Spinal cord (tissue), 10 donors: Measurements from ENCODE around the gene EXOSC1. TPM values are rescaled to one million over a fixed set of nuclear protein-coding genes. Genes with fewer than 3 reads are reported as not detected.
A peak's percentile ranks its signal among the peaks of the same experiment; 100 is the strongest.

ENCODE experiments used
- DNase-seq, 6 donors: peaks; one replicate each; pipeline versions ENCODE4 v3.0.0 to v3.0.0-alpha.2; 2013 to 2015; ENCODE audit warnings: low spot score in 6 of 6, low read depth in 4 of 6
- H3K27ac ChIP-seq: one replicate; pipeline ENCODE4 v1.5.1; 2013; ENCODE audit warnings: low read depth, low read length, control low read depth
- H3K27me3 ChIP-seq: one replicate; pipeline ENCODE4 v1.6.1; 2013; ENCODE audit warnings: low read length; ENCODE audit not compliant: control insufficient read depth, insufficient read depth
- H3K36me3 ChIP-seq: one replicate; pipeline ENCODE4 v1.6.1; 2013; ENCODE audit warnings: low read length; ENCODE audit not compliant: control insufficient read depth, insufficient read depth
- H3K4me1 ChIP-seq: one replicate; pipeline ENCODE4 v1.6.1; 2013; ENCODE audit warnings: low read length; ENCODE audit not compliant: control insufficient read depth, insufficient read depth
- H3K4me3 ChIP-seq: one replicate; pipeline ENCODE4 v1.5.1; 2013; ENCODE audit warnings: low read depth, low read length, control low read depth
- H3K9me3 ChIP-seq: one replicate; pipeline ENCODE4 v1.6.1; 2013; ENCODE audit warnings: low read length; ENCODE audit not compliant: control insufficient read depth, insufficient read depth
- WGBS: methylation state at CpG from one replicate; pipeline ENCODE4 v1.1.5; 2013; ENCODE audit warnings: missing lambda C conversion rate; ENCODE audit not compliant: insufficient coverage; 5-methylcytosine and 5-hydroxymethylcytosine counted together
- polyA plus RNA-seq, 2 donors: library from polyadenylated mRNA; unstranded; fragments of 120-200 nt; gene quantifications; one replicate each; pipeline ENCODE4 v1.2.1, GENCODE V29; 2013; ENCODE audit not compliant: insufficient read length in 2 of 2
- total RNA-seq, 2 donors: library from RNA; depleted of rRNA in 1 of 2; stranded (reverse); fragments of 120-200 nt in 1 of 2; fragments of >200 nt in 1 of 2; gene quantifications; one replicate each; pipeline versions ENCODE4 v1.2.3 to v1.2.4, GENCODE V29; 2013 to 2014
- donor health status: healthy.

The EXOSC1 gene
- total and polyA plus RNA-seq, 4 donors, result 28.8 to 47.9 (median 33.9) TPM

DNA sequence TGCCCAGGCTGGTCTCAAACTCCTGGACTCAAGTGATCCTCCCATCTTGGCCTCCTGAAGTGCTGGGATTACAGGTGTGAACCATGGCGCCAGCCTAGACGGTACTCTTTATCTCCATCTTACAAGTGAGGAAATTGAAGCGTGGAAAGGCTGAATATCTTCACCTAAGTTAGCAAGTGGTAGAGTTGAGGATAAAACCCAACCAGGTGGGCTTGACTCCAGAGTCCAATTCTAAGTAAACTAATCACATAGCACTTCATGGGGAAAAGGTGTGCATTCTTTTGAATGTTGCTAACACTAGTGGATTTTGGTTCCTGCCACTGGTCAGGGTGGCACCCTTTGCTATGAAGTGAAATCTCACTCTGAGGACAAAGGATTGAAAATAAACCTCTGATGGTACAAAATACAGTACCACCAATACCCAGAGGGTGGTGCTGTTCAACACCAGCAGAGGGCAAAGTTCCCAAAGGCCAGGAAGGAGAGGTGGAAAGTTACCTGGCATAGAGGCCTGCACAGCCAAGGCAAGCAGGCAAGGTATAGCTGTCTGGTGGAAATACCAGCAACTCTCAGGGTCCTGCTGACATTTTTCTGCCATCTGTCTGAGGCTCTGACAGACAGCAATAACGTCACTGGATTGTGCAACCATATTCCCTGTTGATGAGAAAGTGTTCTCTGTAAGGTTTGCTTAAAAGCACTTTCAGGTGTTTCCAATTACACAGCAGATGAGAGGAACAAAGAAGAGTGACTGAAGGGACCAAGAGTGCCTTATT is 17.7 kb upstream of the EXOSC1 start:
- Histone ChIP-seq H3K27ac (no peak overlapping the region), H3K4me3 (no peak overlapping the region), H3K27me3 (no peaks in the 10 kb centered on the region), H3K36me3 (peaks cover 83% of the 10 kb centered on the region), H3K4me1 (no peaks in the 10 kb centered on the region), H3K9me3 (no peaks in the 10 kb centered on the region)
- WGBS, result 60% methylated on average over 2 of the region's 4 CpGs
- peak in 5 of 6 donors; percentile 15 to 81 (median 45) for DNase-seq

DNA sequence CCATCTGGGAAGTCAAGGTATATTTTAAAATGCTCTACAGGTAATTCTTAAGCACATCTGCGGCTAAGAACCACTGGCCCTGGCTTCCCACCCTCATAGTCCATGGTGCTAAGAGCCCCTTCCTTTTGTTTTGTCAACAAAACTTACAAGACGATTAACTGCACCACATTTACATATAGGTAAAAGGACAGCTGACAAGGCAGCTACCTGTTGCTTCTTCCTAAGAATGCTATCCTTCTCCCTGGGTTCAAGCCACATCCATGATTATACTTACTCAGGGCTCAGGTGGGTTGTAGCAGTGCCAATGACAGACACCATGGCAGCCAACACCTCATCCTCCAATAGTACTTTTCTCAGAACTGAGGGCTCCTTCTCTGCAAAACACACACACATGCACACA is 16.5 kb upstream of the EXOSC1 start:
- Histone ChIP-seq H3K4me1 (no peaks in the 10 kb centered on the region), H3K27ac (no peak overlapping the region), H3K36me3 (peaks cover 83% of the 10 kb centered on the region), H3K27me3 (no peaks in the 10 kb centered on the region), H3K9me3 (no peaks in the 10 kb centered on the region), H3K4me3 (no peak overlapping the region)
- DNase-seq, result no peak
- 100% methylated on average over 1 of the region's 2 CpGs for WGBS

DNA sequence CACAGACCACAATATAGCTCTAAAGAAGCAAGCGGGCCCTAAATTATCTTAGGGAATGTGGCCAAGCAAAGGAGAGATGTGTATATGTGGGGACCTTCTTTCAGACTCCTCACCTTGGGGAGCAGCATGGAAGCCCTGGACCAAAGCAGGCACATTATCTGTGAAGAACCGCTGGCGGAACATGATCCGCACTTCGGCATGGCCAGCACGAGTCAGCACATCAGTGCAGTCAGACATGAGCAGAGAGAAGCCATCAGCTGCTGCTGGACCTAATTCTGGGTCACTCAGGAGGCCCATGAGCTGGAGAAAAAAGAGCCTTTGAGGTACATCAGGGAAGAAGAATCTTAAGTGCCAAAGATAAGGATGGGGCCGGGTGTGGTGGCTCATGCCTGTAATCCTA is 14.1 kb upstream of the EXOSC1 start:
- WGBS, result 85% methylated on average over 6 of the region's 7 CpGs

DNA sequence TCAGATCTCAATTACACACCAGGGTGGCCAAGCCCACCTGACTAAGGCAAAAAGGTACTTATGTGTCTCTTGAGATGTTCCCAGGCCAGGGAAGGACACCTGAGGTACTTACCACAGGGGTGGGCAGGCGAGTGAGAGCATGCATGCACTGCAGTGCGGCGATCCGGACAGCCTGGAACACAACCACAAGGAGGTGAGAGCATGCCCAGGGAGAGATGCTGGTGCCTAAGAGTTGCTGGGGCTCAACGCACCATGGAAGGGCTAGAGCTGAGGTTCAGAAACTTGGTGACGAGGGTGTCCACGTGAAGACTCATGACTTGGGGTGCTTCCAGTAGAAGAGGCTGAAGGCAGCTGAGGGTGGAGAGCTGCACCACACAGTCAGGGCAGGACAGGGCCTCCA is 13.3 kb upstream of the EXOSC1 start:
- Histone ChIP-seq H3K27ac (no peak overlapping the region), H3K4me1 (peaks cover 5% of the 10 kb centered on the region), H3K9me3 (no peaks in the 10 kb centered on the region), H3K4me3 (no peak overlapping the region), H3K36me3 (peaks cover 76% of the 10 kb centered on the region), H3K27me3 (no peaks in the 10 kb centered on the region)
- no peak for DNase-seq
- WGBS, result over 99% methylated on average over 7 of the region's 7 CpGs

More for the DNA sequence above, 14.1 kb upstream of the EXOSC1 start:
- H3K27me3 ChIP-seq, result no peaks in the 10 kb centered on the region
- no peak for DNase-seq
- H3K9me3 ChIP-seq, result no peaks in the 10 kb centered on the region
- no peak overlapping the region for H3K27ac ChIP-seq
- no peak overlapping the region for H3K4me3 ChIP-seq
- peaks cover 78% of the 10 kb centered on the region for H3K36me3 ChIP-seq
- H3K4me1 ChIP-seq, result no peaks in the 10 kb centered on the region

DNA sequence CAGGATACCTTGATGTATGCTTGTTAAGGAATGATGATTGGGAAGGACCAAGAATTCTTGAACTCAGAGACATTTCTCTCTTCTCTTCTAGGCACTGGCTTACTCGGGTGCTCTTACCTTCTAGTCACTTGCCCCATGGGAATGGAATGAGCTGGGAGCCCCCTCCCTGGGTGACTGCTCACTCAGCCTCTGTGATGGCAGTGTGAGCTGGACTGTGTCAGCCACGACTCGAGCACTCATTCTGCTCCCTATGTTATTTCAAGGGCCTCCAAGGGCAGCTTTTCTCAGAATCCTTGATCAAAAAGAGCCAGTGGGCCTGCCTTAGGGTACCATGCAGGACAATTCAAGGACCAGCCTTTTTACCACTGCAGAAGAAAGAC is 10.9 kb upstream of the EXOSC1 start:
- 62% methylated on average over 2 of the region's 3 CpGs for WGBS

DNA sequence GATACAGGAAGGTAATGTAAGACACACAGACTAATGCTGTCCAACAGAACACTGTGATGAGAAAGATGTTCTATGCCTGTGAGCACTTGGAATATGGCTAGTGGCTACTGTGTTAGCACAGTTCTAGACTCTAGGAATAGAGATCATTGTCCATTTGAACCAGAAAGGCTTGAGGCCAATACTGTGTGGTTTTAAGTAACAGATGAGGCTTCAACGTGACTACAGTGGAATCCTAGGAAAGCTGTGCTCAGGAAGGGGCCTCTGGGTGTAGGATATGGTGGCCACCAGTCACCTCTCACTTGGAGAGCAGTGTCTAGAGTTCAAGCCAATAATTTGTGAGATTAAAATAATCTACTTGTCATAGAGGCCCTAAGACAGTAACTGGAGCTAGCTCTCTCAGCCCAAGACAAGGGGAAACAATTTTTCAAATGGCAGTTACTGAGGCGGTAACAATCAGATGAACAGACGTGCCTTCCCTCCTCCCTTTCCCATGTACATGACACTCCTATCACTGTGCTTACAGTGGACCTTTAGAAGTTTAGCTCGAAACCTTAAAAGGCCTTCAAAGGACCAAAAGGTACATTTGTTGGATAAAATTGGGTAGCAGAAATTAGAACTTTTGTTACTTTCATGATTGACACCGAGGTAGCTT is 10.4 kb upstream of the EXOSC1 start:
- Histone ChIP-seq H3K27me3 (no peaks in the 10 kb centered on the region), H3K4me3 (no peak overlapping the region), H3K9me3 (no peaks in the 10 kb centered on the region), H3K4me1 (peaks cover 7% of the 10 kb centered on the region), H3K27ac (no peak overlapping the region), H3K36me3 (peaks cover 87% of the 10 kb centered on the region)
- WGBS, result 85% methylated on average over 2 of the region's 5 CpGs
- DNase-seq, result no peak

More for the DNA sequence above, 10.9 kb upstream of the EXOSC1 start:
- H3K36me3 ChIP-seq, result peaks cover 83% of the 10 kb centered on the region
- DNase-seq, result no peak
- H3K9me3 ChIP-seq, result no peaks in the 10 kb centered on the region
- peaks cover 7% of the 10 kb centered on the region for H3K4me1 ChIP-seq
- no peak overlapping the region for H3K4me3 ChIP-seq
- H3K27ac ChIP-seq, result no peak overlapping the region
- no peaks in the 10 kb centered on the region for H3K27me3 ChIP-seq

DNA sequence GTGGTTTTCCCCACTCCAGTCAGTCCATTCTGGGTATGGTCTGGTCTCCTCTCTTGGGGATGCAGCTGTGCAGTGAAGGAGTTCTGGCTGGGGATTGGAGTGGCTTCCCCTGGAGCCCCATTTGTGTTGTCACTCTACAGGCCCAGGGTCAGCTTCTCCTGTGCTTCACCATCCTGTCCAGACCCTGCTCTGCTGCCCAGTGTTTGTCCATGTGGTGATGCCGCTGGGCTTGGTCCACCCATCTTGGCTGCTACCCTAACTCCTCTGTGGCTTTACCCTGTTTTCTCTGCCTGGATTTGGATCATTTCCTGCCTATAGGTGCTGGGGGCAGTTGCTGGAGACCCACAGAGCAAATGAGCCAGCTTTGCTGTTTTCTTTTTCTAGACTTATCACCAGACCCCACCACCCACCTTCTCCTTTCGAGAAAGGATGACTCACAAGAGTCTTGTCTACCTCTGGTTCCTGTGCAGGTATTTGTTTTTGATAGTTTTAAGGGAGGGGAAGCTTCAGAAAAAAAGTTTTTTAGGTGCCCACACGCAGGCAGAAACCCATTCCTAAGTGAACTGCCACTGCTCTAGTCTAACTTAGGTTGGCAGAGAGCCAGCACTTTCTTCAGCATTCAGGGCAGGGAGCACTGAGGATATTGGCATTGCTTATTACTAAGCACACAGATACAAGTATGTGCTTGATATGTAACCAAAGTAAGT is 8.7 kb upstream of the EXOSC1 start:
- no peaks in the 10 kb centered on the region for H3K27me3 ChIP-seq
- no peak overlapping the region for H3K4me3 ChIP-seq
- H3K36me3 ChIP-seq, result peaks cover 75% of the 10 kb centered on the region
- peaks cover 7% of the 10 kb centered on the region for H3K4me1 ChIP-seq
- no peaks in the 10 kb centered on the region for H3K9me3 ChIP-seq
- WGBS, result 66% methylated on average over 2 of the region's 3 CpGs
- H3K27ac ChIP-seq, result no peak overlapping the region
- peak in 4 of 6 donors; percentile 13 to 60 (median 39) for DNase-seq

DNA sequence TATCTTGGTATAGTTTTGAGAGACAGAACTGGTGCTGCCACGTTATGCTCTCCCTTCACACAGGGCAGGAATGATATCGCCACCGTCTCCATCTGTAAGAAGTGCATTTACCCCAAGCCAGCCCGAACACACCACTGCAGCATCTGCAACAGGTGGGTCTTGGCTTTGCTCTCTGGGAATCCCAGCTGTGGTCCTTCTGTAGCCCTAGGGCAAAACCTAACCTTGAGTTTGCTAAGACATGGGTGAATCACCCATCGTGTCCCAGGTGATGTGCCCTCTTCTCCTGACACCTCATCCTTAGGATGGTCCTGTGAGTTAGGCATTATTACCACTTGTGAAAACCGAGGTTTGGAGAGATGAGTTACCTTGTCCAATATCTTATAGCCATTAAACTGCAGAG is 6.5 kb upstream of the EXOSC1 start:
- Histone ChIP-seq H3K27me3 (no peaks in the 10 kb centered on the region), H3K4me1 (peaks cover 11% of the 10 kb centered on the region), H3K36me3 (peaks cover 54% of the 10 kb centered on the region), H3K27ac (no peak overlapping the region), H3K4me3 (no peak overlapping the region), H3K9me3 (no peaks in the 10 kb centered on the region)
- WGBS, result 94% methylated on average over 4 of the region's 6 CpGs
- no peak for DNase-seq

DNA sequence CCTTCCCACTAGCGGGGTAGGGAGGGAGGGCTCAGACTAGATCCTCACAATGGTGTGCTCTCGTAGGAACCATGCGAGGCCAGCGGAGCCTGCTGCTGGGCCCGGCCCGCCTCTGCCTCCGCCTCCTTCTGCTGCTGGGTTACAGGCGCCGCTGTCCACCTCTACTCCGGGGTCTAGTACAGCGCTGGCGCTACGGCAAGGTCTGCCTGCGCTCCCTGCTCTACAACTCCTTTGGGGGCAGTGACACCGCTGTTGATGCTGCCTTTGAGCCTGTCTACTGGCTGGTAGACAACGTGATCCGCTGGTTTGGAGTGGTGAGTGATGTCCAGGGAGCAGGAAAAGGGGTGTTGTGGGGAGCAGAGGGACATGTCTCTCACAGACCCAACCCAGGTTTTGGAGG is 5.8 kb upstream of the EXOSC1 start:
- H3K36me3 ChIP-seq, result peaks cover 46% of the 10 kb centered on the region
- peaks cover 19% of the 10 kb centered on the region for H3K4me1 ChIP-seq
- 92% methylated on average over 15 of the region's 17 CpGs for WGBS

More for the DNA sequence above, 5.8 kb upstream of the EXOSC1 start:
- Histone ChIP-seq H3K27me3 (no peaks in the 10 kb centered on the region), H3K27ac (no peak overlapping the region), H3K9me3 (no peaks in the 10 kb centered on the region), H3K4me3 (no peak overlapping the region)
- DNase-seq, result no peak
